IMR-90 (cell line): ENCODE results near the gene NAV2.

Experiments used
- BHLHE40 ChIP-seq: fragments of 150-350 bp; IDR thresholded peaks from 2 replicates; pipeline ENCODE4 v1.6.1; 2016; ENCODE audit warnings: mild to moderate bottlenecking, low read depth, low read length
- FOS ChIP-seq: fragments of 150-350 bp; IDR thresholded peaks from 2 replicates; pipeline ENCODE4 v1.6.1; 2016; ENCODE audit warnings: low read depth, low read length
- MAFK ChIP-seq: IDR thresholded peaks from 2 replicates; pipeline ENCODE4 v1.6.1; 2012; ENCODE audit warnings: low read depth, low read length, improper control_type of control experiment
- MXI1 ChIP-seq: IDR thresholded peaks from 2 replicates; pipeline ENCODE4 v1.6.1; 2012; ENCODE audit warnings: low read depth, mild to moderate bottlenecking, low read length, moderate library complexity, borderline replicate concordance
- POLR2A ChIP-seq: IDR thresholded peaks from 2 replicates; pipeline ENCODE4 v1.6.1; 2012; ENCODE audit warnings: mild to moderate bottlenecking, low read depth, low read length
- RAD21 ChIP-seq: IDR thresholded peaks from 2 replicates; pipeline ENCODE4 v1.6.1; 2012; ENCODE audit warnings: low read length, improper control_type of control experiment
- RCOR1 ChIP-seq: IDR thresholded peaks from 2 replicates; pipeline ENCODE4 v1.6.1; 2012; ENCODE audit warnings: mild to moderate bottlenecking, low read length, improper control_type of control experiment; ENCODE audit not compliant: insufficient replicate concordance
- RFX5 ChIP-seq: IDR thresholded peaks from 2 replicates; pipeline ENCODE4 v1.8.0; 2012; ENCODE audit warnings: low read depth, mild to moderate bottlenecking, low read length, moderate library complexity
- SMC3 ChIP-seq: fragments of 150-350 bp; IDR thresholded peaks from 2 replicates; pipeline ENCODE4 v1.6.1; 2016; ENCODE audit warnings: low read depth, mild to moderate bottlenecking, antibody characterized with exemption, low read length, moderate library complexity
- TF ChIP-seq, protein P1 (sequence below): conservative IDR thresholded peaks from 2 replicates; pipeline ENCODE4 v1.5.1; 2012; ENCODE audit warnings: mild to moderate bottlenecking, low read depth, low read length, improper control_type of control experiment
- TF ChIP-seq, protein P2 (sequence below): fragments of 150-350 bp; IDR thresholded peaks from 2 replicates; pipeline ENCODE4 v1.6.1; 2017; ENCODE audit warnings: mild to moderate bottlenecking, antibody characterized with exemption, low read length, low read depth

DNA sequence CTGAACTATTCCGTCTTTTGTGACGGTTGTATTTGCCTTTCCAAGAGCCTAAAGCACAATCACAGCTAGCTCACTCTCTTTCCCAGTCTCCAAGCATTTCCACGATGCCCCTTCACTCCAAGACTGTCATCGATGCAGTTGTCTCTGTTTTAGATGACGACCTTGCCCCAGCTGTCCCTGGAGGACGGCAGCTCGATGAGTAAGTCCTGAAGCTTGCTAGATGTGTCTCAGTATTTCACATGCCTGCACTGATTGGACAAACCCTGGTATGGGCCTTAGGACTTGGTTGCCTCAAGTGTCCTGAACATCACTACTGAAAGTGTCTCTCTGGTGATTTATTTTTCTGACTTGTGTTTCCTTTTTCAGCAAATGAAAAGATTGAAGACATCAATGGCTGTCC, 129.9 kb downstream of the NAV2 start:
- TF ChIP-seq, protein P1, sequence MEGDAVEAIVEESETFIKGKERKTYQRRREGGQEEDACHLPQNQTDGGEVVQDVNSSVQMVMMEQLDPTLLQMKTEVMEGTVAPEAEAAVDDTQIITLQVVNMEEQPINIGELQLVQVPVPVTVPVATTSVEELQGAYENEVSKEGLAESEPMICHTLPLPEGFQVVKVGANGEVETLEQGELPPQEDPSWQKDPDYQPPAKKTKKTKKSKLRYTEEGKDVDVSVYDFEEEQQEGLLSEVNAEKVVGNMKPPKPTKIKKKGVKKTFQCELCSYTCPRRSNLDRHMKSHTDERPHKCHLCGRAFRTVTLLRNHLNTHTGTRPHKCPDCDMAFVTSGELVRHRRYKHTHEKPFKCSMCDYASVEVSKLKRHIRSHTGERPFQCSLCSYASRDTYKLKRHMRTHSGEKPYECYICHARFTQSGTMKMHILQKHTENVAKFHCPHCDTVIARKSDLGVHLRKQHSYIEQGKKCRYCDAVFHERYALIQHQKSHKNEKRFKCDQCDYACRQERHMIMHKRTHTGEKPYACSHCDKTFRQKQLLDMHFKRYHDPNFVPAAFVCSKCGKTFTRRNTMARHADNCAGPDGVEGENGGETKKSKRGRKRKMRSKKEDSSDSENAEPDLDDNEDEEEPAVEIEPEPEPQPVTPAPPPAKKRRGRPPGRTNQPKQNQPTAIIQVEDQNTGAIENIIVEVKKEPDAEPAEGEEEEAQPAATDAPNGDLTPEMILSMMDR, result no peak
- no peak for TF ChIP-seq RAD21
- TF ChIP-seq POLR2A, result no peak
- no peak for TF ChIP-seq MXI1
- TF ChIP-seq, protein P2, sequence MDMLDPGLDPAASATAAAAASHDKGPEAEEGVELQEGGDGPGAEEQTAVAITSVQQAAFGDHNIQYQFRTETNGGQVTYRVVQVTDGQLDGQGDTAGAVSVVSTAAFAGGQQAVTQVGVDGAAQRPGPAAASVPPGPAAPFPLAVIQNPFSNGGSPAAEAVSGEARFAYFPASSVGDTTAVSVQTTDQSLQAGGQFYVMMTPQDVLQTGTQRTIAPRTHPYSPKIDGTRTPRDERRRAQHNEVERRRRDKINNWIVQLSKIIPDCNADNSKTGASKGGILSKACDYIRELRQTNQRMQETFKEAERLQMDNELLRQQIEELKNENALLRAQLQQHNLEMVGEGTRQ, result no peak
- TF ChIP-seq SMC3, result no peak
- no peak for TF ChIP-seq BHLHE40
- TF ChIP-seq RFX5, result no peak
- TF ChIP-seq MAFK, result no peak
- no peak for TF ChIP-seq FOS
- TF ChIP-seq RCOR1, result no peak
